A673 (cell line): ENCODE results near the gene PLB1.

Source experiments
- CTCF ChIP-seq: fragments of 300-800, 200-600 bp; sonication (generic); conservative IDR thresholded peaks from 2 replicates; pipeline ENCODE4 v1.5.1; 2017; ENCODE audit warnings: low read depth, mild to moderate bottlenecking, antibody characterized with exemption, low read length, moderate library complexity, mixed read lengths
- EZH2 ChIP-seq: fragments of 200-600 bp; sonication (generic); IDR thresholded peaks from 2 replicates; pipeline ENCODE4 v1.6.1; 2017; ENCODE audit warnings: borderline replicate concordance, low read depth, mild to moderate bottlenecking, mixed read lengths, antibody characterized with exemption, low read length; ENCODE audit not compliant: poor library complexity, severe bottlenecking

GRCh38 chr2:28602751-28603639 lies 107.1 kb downstream of the PLB1 start:
- TF ChIP-seq CTCF (no peak), EZH2 (no peak)
